Right kidney (tissue), 9 donors: Measurements from ENCODE around the gene TRIAP1.
A peak's percentile ranks its signal among the peaks of the same experiment; 100 is the strongest.
"Not testable (repeated sequence)": the region's sequence is repeated elsewhere in the genome, so short reads cannot be mapped to it uniquely, and the experiment has no call there.

Source experiments
- DNase-seq: peaks from one replicate; pipeline ENCODE4 v3.0.0-alpha.2; 2016
- long read RNA-seq, 8 donors: transcript quantifications; one replicate each; lab custom pipeline, GENCODE V29; 2026

Gene TRIAP1
- long read RNA-seq, donor 1, transcript TRIAP1-202 (2 exons, 1,182 nt): major isoform, 27 of 27 reads
- long read RNA-seq, donor 1, partial matches to known transcripts: 0 of 27 reads
- long read RNA-seq, donor 1, other reads (novel, unspliced or antisense): 0 of 27 reads
- long read RNA-seq, donor 2, transcript TRIAP1-202 (2 exons, 1,182 nt): major isoform, 15 of 15 reads
- long read RNA-seq, donor 2, partial matches to known transcripts: 0 of 15 reads
- long read RNA-seq, donor 2, other reads (novel, unspliced or antisense): 0 of 15 reads
- long read RNA-seq, donor 3, transcript TRIAP1-202 (2 exons, 1,182 nt): major isoform, 8 of 8 reads
- long read RNA-seq, donor 3, partial matches to known transcripts: 0 of 8 reads
- long read RNA-seq, donor 3, other reads (novel, unspliced or antisense): 0 of 8 reads
- long read RNA-seq, donor 4, transcript TRIAP1-202 (2 exons, 1,182 nt): major isoform, 13 of 13 reads
- long read RNA-seq, donor 4, partial matches to known transcripts: 0 of 13 reads
- long read RNA-seq, donor 4, other reads (novel, unspliced or antisense): 0 of 13 reads
- long read RNA-seq, donor 5, transcript TRIAP1-202 (2 exons, 1,182 nt): major isoform, 18 of 19 reads
- long read RNA-seq, donor 5, partial matches to known transcripts: 0 of 19 reads
- long read RNA-seq, donor 5, other reads (novel, unspliced or antisense): 0 of 19 reads
- long read RNA-seq, donor 6, transcript TRIAP1-202 (2 exons, 1,182 nt): major isoform, 18 of 18 reads
- long read RNA-seq, donor 6, partial matches to known transcripts: 0 of 18 reads
- long read RNA-seq, donor 6, other reads (novel, unspliced or antisense): 0 of 18 reads
- long read RNA-seq, donor 7, transcript TRIAP1-202 (2 exons, 1,182 nt): major isoform, 32 of 33 reads
- long read RNA-seq, donor 7, partial matches to known transcripts: 0 of 33 reads
- long read RNA-seq, donor 7, other reads (novel, unspliced or antisense): 0 of 33 reads
- long read RNA-seq, donor 8, transcript TRIAP1-202 (2 exons, 1,182 nt): major isoform, 17 of 17 reads
- long read RNA-seq, donor 8, partial matches to known transcripts: 0 of 17 reads
- long read RNA-seq, donor 8, other reads (novel, unspliced or antisense): 0 of 17 reads

GRCh38 chr12:120445911-120446843 is at the start of gene TRIAP1, which contains the start of gene GATC:
TRIAP1 (minus strand) TSS chr12:120446384; CDS start chr12:120446372, 12 bp downstream.
GATC (plus strand) TSS chr12:120446444; CDS start chr12:120446481, 37 bp downstream.
- DNase-seq: peak; percentile 97

- no peak for DNase-seq
Observed at GRCh38 chr12:120495186-120495730, 49.1 kb upstream of the TRIAP1 start.

GRCh38 chr12:120490833-120491512 is 44.8 kb upstream of the TRIAP1 start:
- no peak for DNase-seq

DNA sequence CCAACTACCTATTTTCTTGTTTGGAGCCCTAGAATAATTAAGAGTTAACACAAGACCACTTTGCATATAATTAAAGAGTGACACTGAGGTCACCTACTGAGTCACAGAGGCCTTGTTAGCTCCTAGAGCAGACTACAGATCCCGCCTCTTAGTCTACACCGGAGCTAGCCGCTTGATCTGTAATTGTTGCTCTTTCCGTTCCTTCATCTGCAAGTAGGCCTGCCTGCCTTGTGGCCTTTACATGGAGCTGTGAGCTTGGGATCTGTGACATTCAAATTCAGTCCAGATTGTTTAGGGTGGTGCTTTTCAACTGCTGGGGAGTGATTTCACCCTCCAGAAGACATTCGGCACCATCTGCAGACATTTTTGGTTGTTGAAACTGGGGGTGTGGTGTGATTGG is 44.1 kb upstream of the TRIAP1 start:
- no peak for DNase-seq

DNA sequence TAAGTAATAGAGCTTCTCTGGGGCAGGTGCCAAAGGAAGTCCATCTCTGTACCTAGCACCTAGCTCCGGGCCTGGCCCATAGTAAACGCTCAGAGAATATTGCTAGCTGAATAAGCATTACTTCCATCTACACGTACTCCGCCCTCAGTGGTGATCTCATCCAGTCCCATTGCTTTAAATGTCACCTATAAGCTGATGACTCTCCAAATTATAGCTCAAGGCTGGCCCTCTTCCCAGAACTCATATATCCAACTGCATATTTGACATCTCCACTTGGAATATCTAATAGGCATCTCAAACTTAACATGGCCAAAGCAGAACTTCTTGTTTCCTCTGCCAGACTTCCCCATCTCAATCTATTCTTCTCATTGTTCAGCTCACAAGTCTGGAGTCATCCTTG is 42.8 kb upstream of the TRIAP1 start:
- DNase-seq: no peak

DNA sequence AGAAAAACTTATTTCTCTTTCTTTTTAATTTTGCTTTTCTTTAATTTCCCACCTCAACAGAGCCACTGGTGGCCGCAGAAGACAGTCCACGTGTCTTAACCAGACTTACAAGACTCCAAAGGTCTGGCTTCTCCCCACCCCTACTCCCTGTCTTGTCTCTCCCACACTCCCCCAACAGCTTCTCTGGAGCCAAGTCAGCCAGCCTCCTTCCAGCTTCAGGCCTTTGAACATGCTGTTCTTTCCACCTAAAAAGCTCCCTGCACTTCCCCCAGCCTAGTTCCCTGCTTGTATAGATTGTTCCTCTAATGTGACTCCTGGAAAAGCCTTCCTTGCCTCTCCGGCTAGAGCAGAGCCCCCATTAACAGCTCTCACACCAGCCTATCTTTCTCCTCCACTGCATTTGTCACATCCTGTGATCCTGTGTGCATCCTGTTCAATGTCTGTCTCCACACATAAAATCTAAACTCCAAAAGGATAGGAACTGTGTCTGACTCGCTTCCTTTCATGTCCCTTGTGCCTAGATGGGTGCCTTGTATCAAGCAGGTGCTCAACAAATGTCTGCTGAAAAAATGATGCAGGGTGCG is 42.0 kb upstream of the TRIAP1 start:
- DNase-seq: no peak

- not testable (repeated sequence) for DNase-seq
Observed at GRCh38 chr12:120487552-120487951, 41.4 kb upstream of the TRIAP1 start.

DNA sequence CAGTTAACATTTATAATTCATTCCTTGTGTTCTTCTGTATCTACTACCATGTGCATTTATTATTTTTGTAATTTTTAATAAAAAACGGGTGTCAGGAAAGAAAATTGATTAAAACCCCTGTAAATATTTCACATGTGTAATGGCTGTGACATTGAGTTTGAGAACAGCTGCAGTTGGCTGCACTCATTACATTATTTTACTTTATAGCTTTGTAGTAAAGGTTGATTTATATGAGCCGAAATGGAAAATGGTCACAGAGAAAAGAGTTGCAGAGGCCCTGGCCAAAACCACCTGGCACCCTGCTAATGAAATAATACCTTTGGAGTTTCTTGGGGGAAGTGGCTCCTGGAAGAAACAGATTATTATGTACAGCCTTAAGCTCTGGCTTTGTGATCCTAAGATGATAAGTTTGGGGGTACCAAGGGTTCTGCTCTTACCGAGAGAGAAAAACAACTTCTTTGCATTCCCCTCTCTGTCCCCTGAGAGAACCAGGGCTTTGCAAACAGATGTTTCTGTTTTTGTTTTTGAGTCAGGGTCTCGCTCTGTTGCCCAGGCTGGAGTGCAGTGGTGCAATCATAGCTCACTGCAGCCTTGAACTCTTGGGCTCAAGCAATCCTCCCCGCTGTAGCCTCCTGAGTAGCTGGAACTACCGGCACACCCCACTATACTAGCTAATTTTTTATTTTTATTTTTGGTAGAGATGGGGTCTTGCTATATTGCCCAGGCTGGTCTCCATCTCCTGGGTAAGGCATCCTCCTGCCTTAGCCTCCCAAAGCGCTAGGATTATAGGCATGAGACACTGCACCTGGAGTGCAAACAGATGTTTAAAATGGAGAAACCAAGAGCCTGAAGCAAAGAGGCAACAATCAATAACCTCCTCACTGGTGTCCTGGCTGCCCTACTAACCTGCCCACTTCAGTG is 40.0 kb upstream of the TRIAP1 start:
- DNase-seq: no peak

- DNase-seq: no peak
Observed at GRCh38 chr12:120483621-120484020, 37.4 kb upstream of the TRIAP1 start.

GRCh38 chr12:120481022-120481767 is 35.0 kb upstream of the TRIAP1 start:
- no peak for DNase-seq

- DNase-seq: no peak
Observed at GRCh38 chr12:120480211-120480610, 34.0 kb upstream of the TRIAP1 start.

- DNase-seq: no peak
Observed at GRCh38 chr12:120479458-120479857, 33.3 kb upstream of the TRIAP1 start.

DNA sequence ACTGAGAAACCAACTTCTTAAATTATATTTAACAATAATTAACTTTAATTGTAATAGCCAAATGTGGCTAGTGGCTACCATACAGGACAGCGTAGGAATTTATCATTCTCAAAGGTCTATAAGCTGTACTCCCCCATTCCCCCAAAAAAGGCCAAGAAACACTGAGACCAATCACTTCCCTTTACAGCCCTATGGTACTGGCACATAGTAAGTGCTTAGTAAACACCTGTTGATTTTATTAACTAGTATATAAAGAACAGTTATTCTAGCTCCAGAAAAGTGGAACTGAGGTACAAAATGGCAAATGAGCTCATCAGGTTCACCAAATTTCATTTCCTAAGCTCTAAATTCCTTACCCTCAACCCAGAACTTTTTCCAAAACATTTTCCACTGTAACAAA is 29.5 kb upstream of the TRIAP1 start:
- no peak for DNase-seq

DNA sequence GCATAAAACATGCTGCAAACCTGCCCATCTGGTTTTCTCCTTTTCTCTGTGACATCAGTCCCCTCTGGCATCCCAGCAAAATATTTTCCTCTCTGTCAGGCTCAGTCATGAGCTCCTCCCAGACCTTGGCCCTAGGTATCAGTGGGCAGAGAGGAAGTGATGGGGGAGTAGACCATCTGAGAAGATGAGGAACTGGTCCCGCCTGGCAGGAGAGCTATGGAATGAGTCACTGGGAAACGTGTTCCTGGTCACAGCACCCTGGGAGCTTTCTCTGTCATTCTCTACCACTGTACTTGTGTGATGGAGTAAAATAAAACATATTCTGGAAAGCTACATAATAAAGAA is 28.4 kb upstream of the TRIAP1 start:
- DNase-seq: peak; percentile 33

- no peak for DNase-seq
Observed at GRCh38 chr12:120473807-120474615, 27.8 kb upstream of the TRIAP1 start.

DNA sequence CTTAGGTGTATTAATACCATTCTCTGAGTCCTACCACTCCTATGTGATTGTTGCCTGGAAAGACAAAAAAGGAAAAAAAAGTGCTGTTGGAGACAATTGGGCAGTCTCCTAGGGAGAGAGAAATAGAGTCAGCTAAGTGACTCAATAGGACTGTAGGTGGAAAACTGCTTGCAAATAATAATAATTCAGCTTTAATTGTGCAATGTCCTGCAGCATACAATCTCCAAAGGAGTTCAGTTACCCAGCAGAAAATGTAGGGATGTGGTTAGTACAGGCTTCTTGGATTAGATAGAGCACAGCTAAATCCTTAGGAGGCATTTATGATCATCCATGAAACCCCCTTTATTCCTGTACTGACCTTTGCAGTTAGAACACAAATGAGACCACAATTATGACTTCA is 26.3 kb upstream of the TRIAP1 start:
- DNase-seq: no peak

GRCh38 chr12:120470150-120470784 is 24.1 kb upstream of the TRIAP1 start:
- no peak for DNase-seq
